HAP-1 (cell line): ENCODE data around the gene SEC61A1.

Experiments
- DNase-seq, 2 experiments: peaks; one replicate each; pipeline ENCODE4 v3.0.0-alpha.2; 2016 to 2020; ENCODE audit warnings: low spot score in 2 of 2
- H3K27me3 ChIP-seq: fragments of 250-450 bp; sonication (Bioruptor Pico); 2 replicates; pipeline ENCODE4 v1.5.1; 2020; ENCODE audit warnings: low read depth, mild to moderate bottlenecking, moderate library complexity
- H3K36me3 ChIP-seq: fragments of 250-450 bp; sonication (Bioruptor Pico); replicated peaks from 2 replicates; pipeline ENCODE4 v1.5.1; 2020; ENCODE audit warnings: mild to moderate bottlenecking
- H3K4me1 ChIP-seq: fragments of 250-450 bp; sonication (Bioruptor Pico); 2 replicates; pipeline ENCODE4 v1.5.1; 2020; ENCODE audit warnings: mild to moderate bottlenecking
- H3K4me3 ChIP-seq: fragments of 250-450 bp; sonication (Bioruptor Pico); 2 replicates; pipeline ENCODE4 v1.5.1; 2020; ENCODE audit warnings: mild to moderate bottlenecking, moderate library complexity
- H3K9me3 ChIP-seq: fragments of 250-450 bp; sonication (Bioruptor Pico); 2 replicates; pipeline ENCODE4 v1.5.1; 2020; ENCODE audit warnings: mild to moderate bottlenecking, moderate library complexity
- in situ Hi-C: fragments of 300-500 bp; cut with MboI; formaldehyde crosslinking; loops from 3 replicates; pipeline ENCODE4 v1.14.3; 2020; ENCODE audit warnings: low sequenced_read_pairs, inconsistent platforms, mixed read lengths

Gene SEC61A1

DNA sequence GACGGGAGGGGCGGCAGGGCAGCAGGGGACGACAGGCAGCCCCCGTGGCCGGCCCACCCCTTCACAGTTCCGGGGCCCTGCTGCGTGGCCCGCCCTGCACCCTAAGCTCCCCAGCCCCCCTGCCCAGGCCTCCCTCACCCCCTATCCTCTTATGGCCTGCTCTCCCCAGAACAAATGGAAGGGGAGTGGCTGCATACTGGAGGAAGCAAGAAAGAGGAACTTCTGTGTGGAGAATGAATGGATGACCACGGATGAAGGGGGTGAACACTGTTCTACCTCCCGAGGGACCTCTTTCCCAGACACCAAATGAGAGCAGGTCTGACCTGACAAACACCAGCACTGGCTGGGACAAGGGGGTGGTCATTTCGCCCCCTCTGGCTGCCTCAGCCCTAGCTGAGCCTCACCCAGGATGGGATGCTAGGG is 25.0 kb downstream of the SEC61A1 start:
- Histone ChIP-seq H3K4me3 (no peak overlapping the region), H3K4me1 (no peaks in the 10 kb centered on the region), H3K36me3 (peaks cover 68% of the 10 kb centered on the region), H3K9me3 (no peaks in the 10 kb centered on the region), H3K27me3 (no peaks in the 10 kb centered on the region)
- no peak for DNase-seq
- in situ Hi-C loops, result no loop called here

DNA sequence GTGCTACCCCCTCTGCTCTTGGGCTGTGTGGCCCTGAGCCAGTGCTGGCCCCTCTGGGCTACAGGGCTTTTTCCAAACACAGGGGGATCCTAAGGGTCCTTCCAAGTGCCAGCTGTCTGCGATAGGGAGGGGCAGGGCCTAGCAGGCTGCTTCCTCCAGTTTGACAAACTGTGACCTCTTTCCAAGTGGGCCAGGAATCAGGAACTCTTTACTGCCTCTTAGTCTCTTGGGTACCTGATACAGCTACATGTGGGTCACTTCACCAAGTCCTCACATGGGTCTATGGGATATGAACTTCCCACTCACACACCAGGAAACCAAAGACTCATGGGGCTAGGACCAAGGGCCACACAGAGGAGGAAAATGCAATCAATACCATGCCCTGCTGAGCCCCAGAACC is 25.4 kb downstream of the SEC61A1 start:
- no peak for DNase-seq
- in situ Hi-C loops, result no loop called here
- Histone ChIP-seq H3K27me3 (no peaks in the 10 kb centered on the region), H3K4me3 (no peak overlapping the region), H3K9me3 (no peaks in the 10 kb centered on the region), H3K4me1 (no peaks in the 10 kb centered on the region), H3K36me3 (peaks cover 68% of the 10 kb centered on the region)

DNA sequence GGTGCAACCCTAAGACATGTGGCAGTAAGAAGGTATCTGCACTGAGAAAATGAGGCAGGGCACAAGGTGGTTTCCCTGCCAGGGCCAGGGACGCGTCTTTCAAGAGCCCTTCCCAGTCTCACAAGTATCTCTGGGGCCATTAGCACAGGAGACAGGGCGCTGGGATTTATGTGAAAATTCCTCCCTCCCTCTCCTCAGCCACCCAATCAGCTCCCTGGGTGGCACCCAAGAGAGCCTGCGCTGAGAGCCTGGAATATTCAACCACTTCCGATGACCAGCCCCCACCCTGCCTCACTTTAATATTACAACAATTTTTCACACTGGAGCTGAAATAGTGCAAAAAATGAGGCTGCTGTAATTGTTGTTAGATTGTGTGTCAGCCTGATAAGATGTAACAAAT is 26.1 kb downstream of the SEC61A1 start:
- peaks cover 68% of the 10 kb centered on the region for H3K36me3 ChIP-seq
- in situ Hi-C loops, result no loop called here
- no peak overlapping the region for H3K4me3 ChIP-seq
- no peaks in the 10 kb centered on the region for H3K4me1 ChIP-seq
- no peaks in the 10 kb centered on the region for H3K9me3 ChIP-seq
- no peaks in the 10 kb centered on the region for H3K27me3 ChIP-seq
- no peak for DNase-seq

DNA sequence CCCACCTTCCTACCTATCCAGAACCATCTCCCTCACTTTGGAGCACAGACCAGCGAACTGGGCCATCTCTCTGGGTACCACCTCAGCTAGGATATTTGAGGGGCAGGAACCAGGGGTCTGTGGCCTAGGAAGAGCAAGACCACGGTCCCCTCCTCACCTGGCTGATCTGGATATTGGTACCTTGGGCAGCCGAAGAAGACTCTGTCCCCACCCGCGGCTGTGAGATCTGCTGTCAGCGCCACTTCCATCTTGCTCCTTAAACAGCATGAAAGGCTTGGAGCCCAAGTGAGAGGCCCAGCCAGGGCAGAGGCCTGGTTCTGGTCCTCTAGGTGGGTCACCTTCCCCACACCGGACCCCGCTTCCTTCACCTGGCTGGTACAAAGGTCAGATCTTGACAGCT is 26.6 kb downstream of the SEC61A1 start:
- no peak for DNase-seq
- in situ Hi-C loops, result no loop called here
- Histone ChIP-seq H3K9me3 (no peaks in the 10 kb centered on the region), H3K36me3 (peaks cover 68% of the 10 kb centered on the region), H3K4me1 (no peaks in the 10 kb centered on the region), H3K27me3 (no peaks in the 10 kb centered on the region), H3K4me3 (no peak overlapping the region)

DNA sequence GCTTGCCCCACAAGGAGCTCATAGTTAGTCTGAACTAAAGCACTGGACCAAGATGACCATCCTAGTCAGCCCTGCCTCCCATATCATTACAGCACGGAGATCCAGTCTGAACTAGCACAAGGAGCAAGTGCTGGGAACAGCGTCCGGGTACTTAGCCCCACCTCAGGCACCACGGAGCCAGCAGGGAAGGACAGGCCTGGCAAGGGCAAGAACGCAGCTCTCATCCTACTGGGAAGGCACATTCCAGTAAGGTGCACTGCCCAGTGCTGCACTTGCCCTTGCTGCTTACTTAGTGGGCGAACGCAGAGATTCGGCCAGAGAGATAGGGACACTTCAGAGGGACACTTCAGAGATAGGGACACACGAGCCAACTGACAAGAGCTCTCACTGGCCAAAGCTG is 27.6 kb downstream of the SEC61A1 start:
- H3K4me3 ChIP-seq, result no peak overlapping the region
- H3K36me3 ChIP-seq, result peaks cover 70% of the 10 kb centered on the region
- no peaks in the 10 kb centered on the region for H3K4me1 ChIP-seq

DNA sequence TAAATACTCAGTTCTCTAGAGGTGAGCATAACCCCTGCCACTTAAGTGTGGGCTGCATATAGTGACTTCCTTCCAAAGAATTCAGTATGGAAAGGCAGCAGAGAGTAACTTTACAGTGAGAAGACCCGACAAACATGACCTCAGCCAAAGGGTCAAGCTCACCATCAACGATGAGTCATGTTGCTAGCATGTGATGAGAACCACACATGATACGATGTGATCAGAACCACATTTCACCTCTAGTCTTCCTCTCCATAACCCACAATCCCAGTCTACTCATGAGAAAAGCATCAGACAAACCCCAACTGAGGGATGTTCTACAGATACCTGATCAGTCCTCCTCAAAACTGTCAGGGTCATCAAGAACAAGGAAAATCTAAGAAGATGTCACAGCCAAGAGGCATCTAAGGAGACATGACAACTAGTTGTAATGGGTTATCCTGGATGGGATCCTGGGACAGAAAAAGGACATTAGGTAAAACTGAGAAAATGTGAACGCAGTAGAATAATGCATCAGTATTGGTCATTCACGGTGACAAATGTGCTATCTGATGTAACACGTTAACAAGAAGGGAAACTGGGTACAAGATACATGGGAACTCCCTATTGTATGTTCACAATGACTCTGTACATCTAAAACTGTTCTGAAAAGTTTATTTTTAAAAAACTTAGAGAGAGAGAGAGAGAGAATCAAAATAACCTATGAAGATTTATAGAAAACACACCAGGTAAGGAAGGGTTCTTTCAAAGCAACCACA is 28.3 kb downstream of the SEC61A1 start:
- Histone ChIP-seq H3K4me3 (no peak overlapping the region), H3K9me3 (no peaks in the 10 kb centered on the region), H3K4me1 (no peaks in the 10 kb centered on the region), H3K36me3 (peaks cover 72% of the 10 kb centered on the region), H3K27me3 (no peaks in the 10 kb centered on the region)
- in situ Hi-C loops, result no loop called here
- no peak for DNase-seq

More for the DNA sequence above, 27.6 kb downstream of the SEC61A1 start:
- in situ Hi-C loops, result no loop called here
- no peaks in the 10 kb centered on the region for H3K27me3 ChIP-seq
- no peak for DNase-seq
- H3K9me3 ChIP-seq, result no peaks in the 10 kb centered on the region

DNA sequence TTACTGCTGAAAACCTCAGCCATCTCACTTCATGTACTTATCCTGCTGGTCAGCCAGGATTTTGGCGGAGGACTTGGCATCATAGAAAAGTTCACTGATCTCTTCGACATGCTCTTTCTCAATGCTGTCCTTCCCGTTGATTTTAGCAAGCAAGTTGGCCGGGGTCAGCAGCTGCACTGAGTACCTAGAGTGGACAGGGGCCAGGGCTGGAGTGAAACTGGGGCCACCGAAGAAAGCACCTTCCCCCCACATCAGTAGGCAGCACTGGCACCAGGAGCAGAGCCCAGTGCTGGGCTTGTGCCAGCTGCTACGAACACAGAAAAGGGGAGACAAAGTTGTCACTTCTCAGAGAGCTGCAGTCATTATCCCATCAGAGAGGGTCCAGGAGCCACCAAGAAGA is 29.0 kb downstream of the SEC61A1 start:
- peaks cover 80% of the 10 kb centered on the region for H3K36me3 ChIP-seq
- DNase-seq, result no peak
- in situ Hi-C loops, result no loop called here

DNA sequence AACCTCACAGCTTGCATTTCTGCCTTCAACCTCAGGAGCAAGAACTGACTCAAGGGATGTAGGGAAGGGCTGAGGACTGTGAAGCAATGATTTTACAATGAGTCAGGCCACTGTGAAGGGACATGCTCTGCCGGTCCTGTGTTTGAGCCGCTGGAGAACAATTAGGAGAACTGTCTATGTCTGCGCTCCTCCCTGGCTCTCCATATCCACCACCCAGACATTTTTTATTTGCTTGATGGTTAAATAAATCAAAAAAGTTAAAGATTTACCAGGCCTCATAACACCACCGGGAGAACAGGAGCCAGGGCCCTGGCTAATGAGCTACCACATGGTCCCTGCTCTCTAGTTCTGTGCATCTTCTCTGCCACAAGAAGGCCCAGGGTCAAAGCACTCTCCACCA is 29.6 kb downstream of the SEC61A1 start:
- Histone ChIP-seq H3K9me3 (no peaks in the 10 kb centered on the region), H3K36me3 (peaks cover 86% of the 10 kb centered on the region), H3K27me3 (no peaks in the 10 kb centered on the region), H3K4me3 (no peak overlapping the region), H3K4me1 (no peaks in the 10 kb centered on the region)
- in situ Hi-C loops, result no loop called here
- no peak for DNase-seq

More for the DNA sequence above, 29.0 kb downstream of the SEC61A1 start:
- no peaks in the 10 kb centered on the region for H3K27me3 ChIP-seq
- no peak overlapping the region for H3K4me3 ChIP-seq
- no peaks in the 10 kb centered on the region for H3K4me1 ChIP-seq
- H3K9me3 ChIP-seq, result no peaks in the 10 kb centered on the region

DNA sequence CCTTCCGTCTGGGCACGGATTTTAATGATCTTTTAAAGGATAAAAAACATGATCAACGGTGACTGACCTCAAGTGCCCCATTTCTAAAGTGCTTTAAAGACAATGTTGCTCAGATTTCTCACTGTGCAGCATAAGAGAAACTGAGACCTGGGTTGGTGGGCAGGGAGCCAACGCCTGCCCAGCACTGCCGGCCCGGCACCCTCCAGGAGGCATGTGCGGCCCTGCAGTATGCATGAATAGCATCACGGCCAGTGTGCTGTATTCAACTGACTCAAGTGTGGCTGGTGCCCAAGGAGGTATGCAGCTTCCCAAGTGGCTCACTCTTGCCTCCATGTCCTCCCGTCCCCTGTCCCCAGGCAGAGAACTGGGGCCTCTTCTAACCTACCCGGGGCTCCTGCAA is 30.3 kb downstream of the SEC61A1 start:
- H3K27me3 ChIP-seq, result no peaks in the 10 kb centered on the region
- DNase-seq, result no peak
- no peaks in the 10 kb centered on the region for H3K9me3 ChIP-seq
- H3K4me3 ChIP-seq, result no peak overlapping the region
- no peaks in the 10 kb centered on the region for H3K4me1 ChIP-seq
- peaks cover 93% of the 10 kb centered on the region for H3K36me3 ChIP-seq
- in situ Hi-C loops, result no loop called here

DNA sequence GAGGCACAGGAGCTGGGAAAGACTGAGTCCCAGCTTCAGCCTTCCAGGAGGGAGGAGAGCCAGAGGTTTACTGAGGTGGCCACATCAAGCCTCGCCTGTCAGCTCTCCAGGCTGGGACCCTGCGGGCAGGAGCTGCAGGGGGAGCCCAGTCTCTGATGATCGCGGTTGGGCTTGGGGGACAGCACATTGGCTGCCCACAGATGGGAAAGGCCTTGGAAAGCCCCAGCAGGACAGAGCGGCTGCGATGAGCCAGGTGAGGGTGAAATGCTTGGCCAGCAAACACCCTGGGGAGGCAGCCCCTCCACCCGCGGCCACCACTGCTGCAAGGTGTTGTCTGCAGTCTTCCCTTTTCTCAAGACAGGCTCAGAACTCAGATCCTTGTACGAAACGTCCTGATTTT is 31.2 kb downstream of the SEC61A1 start:
- DNase-seq, result no peak
- Histone ChIP-seq H3K4me1 (no peaks in the 10 kb centered on the region), H3K27me3 (no peaks in the 10 kb centered on the region), H3K36me3 (peaks cover 92% of the 10 kb centered on the region), H3K9me3 (no peaks in the 10 kb centered on the region), H3K4me3 (no peak overlapping the region)
- in situ Hi-C loops, result no loop called here

DNA sequence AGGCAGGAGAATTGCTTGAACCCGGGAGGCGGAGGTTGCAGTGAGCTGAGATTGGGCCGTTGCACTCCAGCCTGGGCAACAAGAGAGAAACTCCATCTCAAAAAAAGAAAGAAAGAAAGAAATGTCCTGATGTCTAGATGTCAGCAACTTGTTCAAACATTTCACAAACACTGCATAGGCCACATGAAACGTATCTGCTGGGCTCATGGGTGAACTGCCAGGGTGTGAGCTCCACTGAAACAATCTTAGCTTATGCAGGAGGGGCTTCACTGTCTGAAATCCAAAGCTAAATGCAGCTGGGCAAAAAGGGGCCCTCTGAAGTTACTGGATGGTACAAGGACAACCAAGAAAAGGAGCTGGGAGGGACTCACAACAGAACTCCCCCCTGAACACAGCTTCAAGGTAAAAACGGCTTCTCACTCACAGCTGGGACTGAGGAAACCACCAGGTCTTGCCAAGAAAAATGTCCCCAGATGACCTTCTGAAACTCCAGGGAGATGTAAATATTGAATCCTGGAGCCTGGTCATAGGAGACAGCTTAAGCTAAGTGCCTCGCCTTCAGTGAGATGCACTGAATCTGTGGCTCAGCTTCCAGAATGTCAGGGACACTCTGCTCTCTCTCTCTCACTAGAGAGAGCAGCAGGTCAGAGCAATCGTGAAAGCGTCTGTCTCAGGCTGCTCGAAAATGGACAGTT is 31.9 kb downstream of the SEC61A1 start:
- no peak overlapping the region for H3K4me3 ChIP-seq
- peaks cover 84% of the 10 kb centered on the region for H3K36me3 ChIP-seq
- H3K9me3 ChIP-seq, result no peaks in the 10 kb centered on the region
- in situ Hi-C loops, result no loop called here
- H3K27me3 ChIP-seq, result no peaks in the 10 kb centered on the region
- no peaks in the 10 kb centered on the region for H3K4me1 ChIP-seq
- no peak for DNase-seq

DNA sequence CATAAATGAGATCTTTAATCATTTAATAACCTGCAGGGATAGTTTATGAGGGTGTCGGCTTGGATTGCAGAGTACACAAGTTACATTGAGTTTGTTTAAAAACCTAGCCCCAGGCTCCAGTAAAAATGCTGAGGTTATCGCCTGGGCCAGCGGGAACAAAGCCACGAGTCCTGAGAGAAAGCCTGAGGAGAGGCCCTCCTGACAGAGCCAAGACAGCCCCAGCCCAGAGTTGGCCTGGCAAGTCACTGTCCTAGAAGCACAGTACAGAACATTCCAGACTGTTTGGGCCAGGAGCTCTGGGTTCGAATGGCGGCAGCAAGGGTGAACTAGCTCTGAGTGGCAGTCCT is 32.4 kb downstream of the SEC61A1 start:
- Histone ChIP-seq H3K27me3 (no peaks in the 10 kb centered on the region), H3K4me3 (no peak overlapping the region), H3K9me3 (no peaks in the 10 kb centered on the region), H3K4me1 (no peaks in the 10 kb centered on the region), H3K36me3 (peaks cover 81% of the 10 kb centered on the region)
- no peak for DNase-seq
- in situ Hi-C loops, result no loop called here

DNA sequence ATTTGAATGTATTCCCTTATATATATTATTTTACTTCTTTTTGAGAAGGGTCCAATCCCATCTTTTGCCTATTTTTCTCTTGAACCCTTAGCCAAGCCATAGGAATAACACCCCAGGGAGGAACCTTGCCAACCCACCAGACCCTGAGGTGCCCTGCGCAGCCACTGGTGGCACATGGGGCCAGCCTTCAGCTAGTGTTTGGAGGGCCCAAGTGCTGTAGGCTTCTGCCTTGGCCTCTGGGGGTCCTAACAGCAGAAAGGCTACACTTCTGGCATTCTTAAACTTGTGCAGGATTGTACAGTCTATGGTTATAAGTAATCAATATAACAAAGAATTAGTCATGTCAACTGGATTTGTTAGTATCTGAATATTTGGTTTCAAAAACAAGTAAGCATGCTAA is 36.9 kb downstream of the SEC61A1 start:
- Histone ChIP-seq H3K4me3 (no peak overlapping the region), H3K27me3 (no peaks in the 10 kb centered on the region), H3K36me3 (peaks cover 39% of the 10 kb centered on the region), H3K9me3 (no peaks in the 10 kb centered on the region), H3K4me1 (peaks cover 15% of the 10 kb centered on the region)
- in situ Hi-C loops, result no loop called here
- no peak for DNase-seq

DNA sequence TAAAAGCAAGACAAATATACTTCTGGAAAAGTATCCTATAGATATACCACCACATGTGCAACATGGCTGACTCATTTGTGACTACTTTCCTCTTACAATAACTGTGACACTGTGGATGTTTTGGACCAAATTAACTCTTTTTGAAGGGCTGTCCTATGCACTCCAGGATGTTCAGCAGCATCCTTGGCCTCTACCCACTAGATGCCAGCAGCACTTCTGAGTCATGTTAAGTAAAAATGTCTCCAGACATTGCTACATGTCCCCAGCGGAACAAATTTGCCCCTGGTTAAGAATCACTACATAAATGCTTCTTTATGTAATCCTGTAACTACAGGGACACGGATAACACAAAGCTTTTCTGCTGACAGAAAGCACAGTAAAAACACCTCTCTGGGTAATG is 39.3 kb downstream of the SEC61A1 start:
- Histone ChIP-seq H3K36me3 (peaks cover 41% of the 10 kb centered on the region), H3K4me1 (peaks cover 15% of the 10 kb centered on the region), H3K9me3 (no peaks in the 10 kb centered on the region), H3K27me3 (no peaks in the 10 kb centered on the region), H3K4me3 (no peak overlapping the region)
- in situ Hi-C loops, result loop anchor here (10.0 kb wide), 1 partner anchor 523 kb away; no protein-coding TSS in a partner anchor
- DNase-seq, result no peak
